Stomach (tissue), 4 donors: ENCODE results near the gene CPLANE2.

ENCODE experiments used
- CTCF ChIP-seq, 7 experiments: fragments of 450-650 bp in 4 of 7; fragments of 200-600 bp in 3 of 7; sonication (generic) in 3 of 7; IDR thresholded peaks; one replicate each; pipeline ENCODE4 v1.5.1; 2016 to 2019; ENCODE audit warnings: antibody characterized with exemption in 7 of 7, control low read depth in 2 of 7, mild to moderate bottlenecking in 1 of 7
- POLR2A ChIP-seq, 4 donors: fragments of 450-650 bp; IDR thresholded peaks; one replicate each; pipeline ENCODE4 v1.6.1; 2016; ENCODE audit warnings: antibody characterized with exemption in 4 of 4, control low read depth in 2 of 4, mild to moderate bottlenecking in 1 of 4, moderate library complexity in 1 of 4

- TF ChIP-seq POLR2A (IDR thresholded peaks at IDR 0.05) = no peak
- TF ChIP-seq CTCF (IDR thresholded peaks at IDR 0.05) = no peak
Observed at GRCh38 chr1:16248007-16248436, 11.0 kb upstream of the CPLANE2 start.
